Measurements from ENCODE around the gene JAK1. TPM values are rescaled to one million over a fixed set of nuclear protein-coding genes. Genes with fewer than 3 reads are reported as not detected.

Gene JAK1
- total RNA-seq, 1 experiment from 2014 or later: 339 TPM

GRCh38 chr1:64836802-64837201 lies 129.5 kb downstream of the JAK1 start:
- peak overlapping the region; percentile 15 for H3K27ac ChIP-seq (ENCODE audit: low read depth, low read length, poor library complexity, severe bottlenecking)
- no TSS peak for BruUV-seq (replicated peaks)
- ChIA-PET POLR2A (ENCODE audit: low non-redundant PET) (no interaction called here), CTCF (no interaction called here)
- peaks cover 97% of the 10 kb centered on the region for H3K36me3 ChIP-seq (ENCODE audit: insufficient read depth, low read length, poor library complexity, severe bottlenecking)
- H3K4me3 ChIP-seq (ENCODE audit: low read depth, low read length, poor library complexity, severe bottlenecking): no peak overlapping the region
- peaks cover 9% of the 10 kb centered on the region for H3K4me1 ChIP-seq (ENCODE audit: insufficient read depth, low read length, poor library complexity, severe bottlenecking)
- intact Hi-C loops (cut with micrococcal nuclease; ENCODE audit: unreplicated experiment): no loop called here
- no peaks in the 10 kb centered on the region for H3K27me3 ChIP-seq (replicated peaks; ENCODE audit: insufficient read depth, low read depth, low read length, poor library complexity)
- no peaks in the 10 kb centered on the region for H3K9me3 ChIP-seq (ENCODE audit: low read depth, low read length, poor library complexity, severe bottlenecking)
- no peak for DNase-seq (ENCODE audit: low spot score)
- TF ChIP-seq CTCF (conservative IDR thresholded peaks at IDR 0.05; ENCODE audit: low read depth, low read length) (no peak), EZH2 (IDR thresholded peaks at IDR 0.05; ENCODE audit: borderline replicate concordance, low read depth, low read length, poor library complexity, severe bottlenecking) (no peak)

- no TSS peak for BruUV-seq (replicated peaks)
- intact Hi-C loops (cut with micrococcal nuclease; ENCODE audit: unreplicated experiment): loop anchor here (5.0 kb wide), 1 partner anchor 208 kb away; no protein-coding TSS in a partner anchor
- POLR2A ChIA-PET (ENCODE audit: low non-redundant PET): no interaction called here
- Histone ChIP-seq H3K27ac (ENCODE audit: low read depth, low read length, poor library complexity, severe bottlenecking) (peak overlapping the region; percentile 39), H3K27me3 (replicated peaks; ENCODE audit: insufficient read depth, low read depth, low read length, poor library complexity) (no peaks in the 10 kb centered on the region), H3K4me3 (ENCODE audit: low read depth, low read length, poor library complexity, severe bottlenecking) (no peak overlapping the region), H3K36me3 (ENCODE audit: insufficient read depth, low read length, poor library complexity, severe bottlenecking) (peaks cover 88% of the 10 kb centered on the region), H3K4me1 (ENCODE audit: insufficient read depth, low read length, poor library complexity, severe bottlenecking) (peaks cover 30% of the 10 kb centered on the region), H3K9me3 (ENCODE audit: low read depth, low read length, poor library complexity, severe bottlenecking) (no peaks in the 10 kb centered on the region)
- TF ChIP-seq EZH2 (IDR thresholded peaks at IDR 0.05; ENCODE audit: borderline replicate concordance, low read depth, low read length, poor library complexity, severe bottlenecking) (no peak), CTCF (conservative IDR thresholded peaks at IDR 0.05; ENCODE audit: low read depth, low read length) (no peak)
- DNase-seq (ENCODE audit: low spot score): peak; percentile 37
- CTCF ChIA-PET: no interaction called here
Measured at GRCh38 chr1:64834734-64835133, 131.6 kb downstream of the JAK1 start.

GRCh38 chr1:64830030-64830651 lies 136.2 kb downstream of the JAK1 start:
- Histone ChIP-seq H3K4me1 (ENCODE audit: insufficient read depth, low read length, poor library complexity, severe bottlenecking) (peaks cover 64% of the 10 kb centered on the region), H3K27ac (ENCODE audit: low read depth, low read length, poor library complexity, severe bottlenecking) (peak overlapping the region; percentile 41), H3K27me3 (replicated peaks; ENCODE audit: insufficient read depth, low read depth, low read length, poor library complexity) (no peaks in the 10 kb centered on the region), H3K36me3 (ENCODE audit: insufficient read depth, low read length, poor library complexity, severe bottlenecking) (peaks cover 45% of the 10 kb centered on the region), H3K4me3 (ENCODE audit: low read depth, low read length, poor library complexity, severe bottlenecking) (no peak overlapping the region), H3K9me3 (ENCODE audit: low read depth, low read length, poor library complexity, severe bottlenecking) (no peaks in the 10 kb centered on the region)
- BruUV-seq (replicated peaks): no TSS peak
- CTCF ChIA-PET: no interaction called here
- DNase-seq (ENCODE audit: low spot score): no peak
- TF ChIP-seq CTCF (conservative IDR thresholded peaks at IDR 0.05; ENCODE audit: low read depth, low read length): no peak
- no peak for TF ChIP-seq EZH2 (IDR thresholded peaks at IDR 0.05; ENCODE audit: borderline replicate concordance, low read depth, low read length, poor library complexity, severe bottlenecking)
- POLR2A ChIA-PET (ENCODE audit: low non-redundant PET): interaction anchor here (0.6 kb wide), 1 partner anchor 103 kb away, joined by 3 read pairs; no protein-coding TSS in a partner anchor
- intact Hi-C loops (cut with micrococcal nuclease; ENCODE audit: unreplicated experiment): loop anchor here (5.0 kb wide), 1 partner anchor 212 kb away; no protein-coding TSS in a partner anchor
